Ovary (tissue), 9 donors: ENCODE measurements around the gene ARMC2. TPM values are rescaled to one million over a fixed set of nuclear protein-coding genes. Genes with fewer than 3 reads are reported as not detected.

Source experiments
- DNase-seq, 5 donors: peaks; one replicate each; pipeline ENCODE4 v3.0.0-alpha.2; 2019 to 2020
- H3K27ac ChIP-seq, 2 donors: fragments of 200-600 bp; one replicate each; pipeline versions ENCODE4 v1.5.1 to v1.8.0; 2019 to 2022
- H3K27me3 ChIP-seq: fragments of 200-600 bp; one replicate; pipeline ENCODE4 v1.8.0; 2022
- H3K36me3 ChIP-seq: fragments of 200-600 bp; sonication (generic); one replicate; pipeline ENCODE4 v1.5.1; 2019
- H3K4me1 ChIP-seq: one replicate; pipeline ENCODE4 v1.8.1; 2013; ENCODE audit warnings: mild to moderate bottlenecking, moderate library complexity; ENCODE audit not compliant: insufficient read depth
- H3K4me3 ChIP-seq: fragments of 200-600 bp; sonication (generic); one replicate; pipeline ENCODE4 v1.5.1; 2017
- H3K9me3 ChIP-seq, 2 donors: fragments of 200-600 bp in 1 of 2; sonication (generic) in 1 of 2; one replicate each; pipeline versions ENCODE4 v1.5.1 to v1.8.1; 2013 to 2019; ENCODE audit warnings: mild to moderate bottlenecking in 1 of 2, moderate library complexity in 1 of 2
- CTCF ChIP-seq, 3 donors: fragments of 450-650 bp in 2 of 3; fragments of 200-600 bp in 1 of 3; IDR thresholded peaks; one replicate each; pipeline versions ENCODE4 v1.5.1 to v1.8.0; 2016 to 2022; ENCODE audit warnings: antibody characterized with exemption in 3 of 3, mild to moderate bottlenecking in 1 of 3
- EP300 ChIP-seq: sonication (generic); formaldehyde crosslinking; IDR thresholded peaks from one replicate; pipeline ENCODE4 v1.6.1; 2017; ENCODE audit warnings: antibody characterized with exemption
- POLR2A ChIP-seq: fragments of 450-650 bp; IDR thresholded peaks from one replicate; pipeline ENCODE4 v1.6.1; 2017; ENCODE audit warnings: antibody characterized with exemption, mild to moderate bottlenecking, moderate library complexity
- WGBS, 3 donors: extraction: QIAGEN DNeasy Blood & Tissue Kit in 1 of 3; methylation state at CpG; one replicate each; pipeline versions ENCODE4 v1.1.5 to v1.1.7; 2013 to 2017; 5-methylcytosine and 5-hydroxymethylcytosine counted together
- intact Hi-C, 4 donors: fragments of 100-400 bp; cut with DNase I; formaldehyde crosslinking; loops; one replicate each; pipeline versions ENCODE4 v1.11.0 to v1.15.1; 2022 to 2023
- polyA plus RNA-seq, 2 donors: library from polyadenylated mRNA; stranded (reverse); fragments of 200-250 nt in 1 of 2; fragments of 350-450 nt in 1 of 2; fragmentation: Illumina TruSeq in 1 of 2; extraction: RNeasy Lipid Tissue Mini Kit (QIAGEN cat#74804) in 1 of 2; gene quantifications; one replicate each; pipeline ENCODE4 v1.2.3, GENCODE V29; 2013 to 2014
- total RNA-seq, 7 donors: library from RNA; depleted of rRNA in 2 of 7; stranded (reverse); fragments of >200 nt in 2 of 7; fragmentation: NEBNext Ultra II Directional in 3 of 7; extraction: Animal tissue kit (Norgen Biotek cat#: 25700) in 3 of 7; gene quantifications; one replicate each; pipeline versions ENCODE4 v1.1.0 to v1.2.4, GENCODE V29; 2016 to 2023
- donor health status: DM: no; HTN: no; CAD: no; lungs with moderate emphysema.
- donor health status: DM: no; HTN: no; CAD: no.
- donor health status: Bipolar disorder and iron deficiency.
- donor health status: DM: yes; HTN: yes; CAD: no.
- donor health status: DM: no; HTN: no; CAD: no.
- donor health status: DM: yes; HTN: yes; CAD: no.

Gene ARMC2
- total and polyA plus RNA-seq, 9 donors: 3.2 to 14.7 (median 9.2) TPM

- no peak overlapping the region for H3K27ac ChIP-seq
- TF ChIP-seq EP300 (no peak), POLR2A (no peak), CTCF (IDR thresholded peaks at IDR 0.05) (no peak)
- H3K4me1 ChIP-seq: no peaks in the 10 kb centered on the region
- no peak for DNase-seq
- H3K36me3 ChIP-seq: no peaks in the 10 kb centered on the region
- no peaks in the 10 kb centered on the region for H3K9me3 ChIP-seq
- WGBS, 3 donors: 74 to 79% (median 77%) methylated on average over 6 of the region's 6 CpGs
- no peaks in the 10 kb centered on the region for H3K27me3 ChIP-seq
- intact Hi-C loops: no loop called here
- no peak overlapping the region for H3K4me3 ChIP-seq
These were observed 47.8 kb upstream of the ARMC2 start for GRCh38 chr6:108800427-108800864.

- H3K36me3 ChIP-seq: no peaks in the 10 kb centered on the region
- intact Hi-C loops: no loop called here
- H3K4me1 ChIP-seq: no peaks in the 10 kb centered on the region
- H3K27ac ChIP-seq: no peak overlapping the region
- no peaks in the 10 kb centered on the region for H3K9me3 ChIP-seq
- H3K27me3 ChIP-seq: no peaks in the 10 kb centered on the region
- no peak overlapping the region for H3K4me3 ChIP-seq
- 85 to 94% (median 91%) methylated on average over 2 of the region's 2 CpGs for WGBS, 3 donors
- TF ChIP-seq EP300 (no peak), POLR2A (no peak), CTCF (IDR thresholded peaks at IDR 0.05) (no peak)
- DNase-seq: no peak
These were observed 46.9 kb upstream of the ARMC2 start for GRCh38 chr6:108801366-108801765.

- Histone ChIP-seq H3K36me3 (no peaks in the 10 kb centered on the region), H3K9me3 (no peaks in the 10 kb centered on the region), H3K27me3 (no peaks in the 10 kb centered on the region), H3K27ac (no peak overlapping the region), H3K4me3 (no peak overlapping the region), H3K4me1 (no peaks in the 10 kb centered on the region)
- WGBS, 3 donors: 91 to 96% (median 94%) methylated on average over 6 of the region's 6 CpGs
- intact Hi-C loops: no loop called here
- DNase-seq: no peak
- no peak for TF ChIP-seq POLR2A
- no peak for TF ChIP-seq EP300
- TF ChIP-seq CTCF (IDR thresholded peaks at IDR 0.05): no peak
These were observed 44.2 kb upstream of the ARMC2 start for GRCh38 chr6:108803982-108804490.

GRCh38 chr6:108804956-108805355, 43.3 kb upstream of the ARMC2 start:
- no peaks in the 10 kb centered on the region for H3K9me3 ChIP-seq
- no peak overlapping the region for H3K27ac ChIP-seq
- no peak for DNase-seq
- 90 to 97% (median 95%) methylated on average over 6 of the region's 6 CpGs for WGBS, 3 donors
- H3K36me3 ChIP-seq: no peaks in the 10 kb centered on the region
- H3K4me1 ChIP-seq: peaks cover 1% of the 10 kb centered on the region
- H3K27me3 ChIP-seq: no peaks in the 10 kb centered on the region
- TF ChIP-seq POLR2A: no peak
- no peak for TF ChIP-seq EP300
- TF ChIP-seq CTCF (IDR thresholded peaks at IDR 0.05): no peak
- no peak overlapping the region for H3K4me3 ChIP-seq
- intact Hi-C loops: no loop called here
